Measurements from ENCODE around the gene ATG4A. TPM values are rescaled to one million over a fixed set of nuclear protein-coding genes. Genes with fewer than 3 reads are reported as not detected.

Gene ATG4A
- total RNA-seq, 3 donors from 2014 or later = 9.8 to 12.5 (median 10.2) TPM

DNA sequence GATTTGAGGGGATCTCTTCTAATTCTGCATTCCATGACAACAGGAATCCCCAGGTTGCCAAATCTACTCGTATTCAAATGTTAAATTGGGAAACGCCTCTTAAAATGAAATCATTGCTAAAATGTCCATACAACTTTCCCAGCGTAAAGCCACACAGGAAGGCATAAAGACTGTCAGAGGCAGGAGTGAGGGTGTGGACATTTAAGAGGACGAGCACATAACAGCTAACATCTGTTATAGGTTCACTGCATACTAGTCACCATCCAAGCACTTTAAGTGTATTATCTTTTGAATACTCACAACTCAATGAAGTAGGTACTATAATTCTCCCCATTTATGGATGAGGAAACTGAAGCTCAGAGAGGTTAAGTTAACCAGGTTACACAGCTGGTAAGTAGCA is 35.6 kb downstream of the ATG4A start:
- Histone ChIP-seq H3K4me1 (peaks cover 0 to 4% of the 10 kb centered on the region in 2 donors), H3K27me3 (peaks cover 0 to 34% of the 10 kb centered on the region in 2 donors), H3K4me3 (no peak overlapping the region), H3K36me3 (no peaks in the 10 kb centered on the region), H3K27ac (no peak overlapping the region), H3K9me3 (no peaks in the 10 kb centered on the region)
- TF ChIP-seq, protein P1, sequence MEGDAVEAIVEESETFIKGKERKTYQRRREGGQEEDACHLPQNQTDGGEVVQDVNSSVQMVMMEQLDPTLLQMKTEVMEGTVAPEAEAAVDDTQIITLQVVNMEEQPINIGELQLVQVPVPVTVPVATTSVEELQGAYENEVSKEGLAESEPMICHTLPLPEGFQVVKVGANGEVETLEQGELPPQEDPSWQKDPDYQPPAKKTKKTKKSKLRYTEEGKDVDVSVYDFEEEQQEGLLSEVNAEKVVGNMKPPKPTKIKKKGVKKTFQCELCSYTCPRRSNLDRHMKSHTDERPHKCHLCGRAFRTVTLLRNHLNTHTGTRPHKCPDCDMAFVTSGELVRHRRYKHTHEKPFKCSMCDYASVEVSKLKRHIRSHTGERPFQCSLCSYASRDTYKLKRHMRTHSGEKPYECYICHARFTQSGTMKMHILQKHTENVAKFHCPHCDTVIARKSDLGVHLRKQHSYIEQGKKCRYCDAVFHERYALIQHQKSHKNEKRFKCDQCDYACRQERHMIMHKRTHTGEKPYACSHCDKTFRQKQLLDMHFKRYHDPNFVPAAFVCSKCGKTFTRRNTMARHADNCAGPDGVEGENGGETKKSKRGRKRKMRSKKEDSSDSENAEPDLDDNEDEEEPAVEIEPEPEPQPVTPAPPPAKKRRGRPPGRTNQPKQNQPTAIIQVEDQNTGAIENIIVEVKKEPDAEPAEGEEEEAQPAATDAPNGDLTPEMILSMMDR (IDR thresholded peaks at IDR 0.05) = no peak
- TF ChIP-seq POLR2A (IDR thresholded peaks at IDR 0.05) (no peak), POLR2AphosphoS5 (IDR thresholded peaks at IDR 0.05) (no peak)
- intact Hi-C loops (cut with DNase I; ENCODE audit: low total_unique reads) = no loop called here
- no peak for DNase-seq (ENCODE audit: low spot score in 2 of 2)

GRCh38 chrX:108130889-108131288 is 39.3 kb downstream of the ATG4A start:
- no peaks in the 10 kb centered on the region for H3K9me3 ChIP-seq
- TF ChIP-seq POLR2AphosphoS5 (IDR thresholded peaks at IDR 0.05) = no peak
- no peak for TF ChIP-seq POLR2A (IDR thresholded peaks at IDR 0.05)
- TF ChIP-seq, protein P1 (IDR thresholded peaks at IDR 0.05) = no peak
- intact Hi-C loops (cut with DNase I; ENCODE audit: low total_unique reads) = no loop called here
- no peak overlapping the region for H3K4me3 ChIP-seq
- DNase-seq (ENCODE audit: low spot score in 2 of 2) = no peak
- no peaks in the 10 kb centered on the region for H3K4me1 ChIP-seq
- H3K27ac ChIP-seq = no peak overlapping the region
- H3K27me3 ChIP-seq = peaks cover 0 to 56% of the 10 kb centered on the region in 2 donors
- H3K36me3 ChIP-seq = no peaks in the 10 kb centered on the region

- TF ChIP-seq POLR2A (IDR thresholded peaks at IDR 0.05) (no peak), POLR2AphosphoS5 (IDR thresholded peaks at IDR 0.05) (no peak)
- TF ChIP-seq, protein P1 (IDR thresholded peaks at IDR 0.05) = no peak
- intact Hi-C loops (cut with DNase I; ENCODE audit: low total_unique reads) = no loop called here
- no peak for DNase-seq (ENCODE audit: low spot score in 2 of 2)
These were observed 39.9 kb downstream of the ATG4A start for GRCh38 chrX:108131471-108131870.

DNA sequence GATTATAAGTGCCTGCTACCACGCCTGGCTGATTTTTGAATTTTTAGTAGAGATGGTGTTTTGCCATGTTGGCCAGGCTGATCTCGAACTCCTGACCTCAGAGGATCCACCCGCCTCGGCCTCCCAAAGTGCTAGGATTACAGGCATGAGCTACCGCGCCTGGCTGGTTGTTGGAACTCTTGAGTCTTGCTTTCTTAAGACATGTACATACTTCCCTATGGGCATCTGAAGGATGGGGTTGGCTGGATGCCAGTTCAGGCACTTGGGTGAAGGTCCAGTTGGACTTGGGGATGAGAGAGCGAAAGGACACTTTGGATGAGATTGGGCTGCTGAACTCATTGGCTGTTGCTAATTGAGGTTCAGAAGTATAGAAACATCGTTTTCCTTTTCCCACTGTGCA is 40.5 kb downstream of the ATG4A start:
- TF ChIP-seq, protein P1 (IDR thresholded peaks at IDR 0.05) = no peak
- TF ChIP-seq POLR2AphosphoS5 (IDR thresholded peaks at IDR 0.05) (no peak), POLR2A (IDR thresholded peaks at IDR 0.05) (no peak)
- Histone ChIP-seq H3K4me3 (no peak overlapping the region), H3K27ac (no peak overlapping the region), H3K4me1 (no peaks in the 10 kb centered on the region), H3K27me3 (peaks cover 0 to 55% of the 10 kb centered on the region in 2 donors), H3K9me3 (no peaks in the 10 kb centered on the region), H3K36me3 (no peaks in the 10 kb centered on the region)
- DNase-seq (ENCODE audit: low spot score in 2 of 2) = no peak
- intact Hi-C loops (cut with DNase I; ENCODE audit: low total_unique reads) = no loop called here

More at GRCh38 chrX:108131471-108131870, 39.9 kb downstream of the ATG4A start:
- Histone ChIP-seq H3K27ac (no peak overlapping the region), H3K9me3 (no peaks in the 10 kb centered on the region), H3K4me3 (no peak overlapping the region), H3K36me3 (no peaks in the 10 kb centered on the region), H3K4me1 (no peaks in the 10 kb centered on the region), H3K27me3 (peaks cover 0 to 57% of the 10 kb centered on the region in 2 donors)

DNA sequence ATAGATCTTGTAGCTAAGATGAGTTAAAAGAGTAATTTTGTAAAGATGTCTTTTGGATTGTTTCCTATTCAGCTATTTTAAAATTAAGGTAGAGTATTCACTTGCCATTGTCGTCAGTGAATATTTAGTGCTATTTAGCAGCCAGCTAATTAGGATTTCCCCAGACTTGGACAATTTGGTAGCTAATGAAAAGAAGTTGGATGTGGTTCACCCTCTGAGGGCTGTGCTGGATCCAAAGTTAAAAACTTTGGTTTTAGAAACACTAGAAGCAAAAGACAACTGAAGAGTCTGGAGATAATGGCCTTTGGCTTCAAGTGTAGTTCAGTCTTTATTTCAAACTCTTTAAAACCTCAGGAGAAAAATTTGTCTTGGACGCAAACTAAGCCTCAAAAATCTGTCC is 41.3 kb downstream of the ATG4A start:
- TF ChIP-seq POLR2A (IDR thresholded peaks at IDR 0.05) = no peak
- TF ChIP-seq, protein P1 (IDR thresholded peaks at IDR 0.05) = no peak
- no peak for TF ChIP-seq POLR2AphosphoS5 (IDR thresholded peaks at IDR 0.05)
- Histone ChIP-seq H3K4me3 (no peak overlapping the region), H3K9me3 (no peaks in the 10 kb centered on the region), H3K36me3 (no peaks in the 10 kb centered on the region), H3K4me1 (no peaks in the 10 kb centered on the region), H3K27ac (no peak overlapping the region), H3K27me3 (peaks cover 0 to 56% of the 10 kb centered on the region in 2 donors)
- intact Hi-C loops (cut with DNase I; ENCODE audit: low total_unique reads) = no loop called here
- no peak for DNase-seq (ENCODE audit: low spot score in 2 of 2)

Measured in breast epithelium (tissue), 4 donors.